Measurements from ENCODE around the gene ASPM. TPM values are rescaled to one million over a fixed set of nuclear protein-coding genes. Genes with fewer than 3 reads are reported as not detected.
A peak's percentile ranks its signal among the peaks of the same experiment; 100 is the strongest.

ASPM gene
- polyA plus RNA-seq = 2.1 to 10.0 TPM (median 5.3 TPM) in 3 replicates
- 1.7 TPM for polyA plus RNA-seq (2011; ENCODE audit: low read depth)
- 1.0 and 2.5 TPM in 2 replicates for polyA plus RNA-seq (2011; cell fraction: cytosol; rRNA removed)
- 5.9 and 8.8 TPM in 2 replicates for polyA plus RNA-seq (2011; cell fraction: nucleus; rRNA removed)
- 0.71 and 8.0 TPM in 2 replicates for polyA plus RNA-seq (2012; ENCODE audit: low replicate concordance)
- 1.7 to 17.5 TPM (median 2.2 TPM) in 3 replicates for polyA minus RNA-seq
- 2.1 TPM for polyA minus RNA-seq (2011; cell fraction: cytosol; rRNA and poly(A)+ RNA removed)
- polyA minus RNA-seq (2011; cell fraction: nucleus; rRNA and poly(A)+ RNA removed) = 6.9 and 15.7 TPM in 2 replicates

- Histone ChIP-seq H3K4me2 (ENCODE audit: control insufficient read depth, extremely low read depth, insufficient read depth, low read depth, low read length) (peak within 1 kb of the TSS; percentile 95), H4K20me1 (ENCODE audit: control insufficient read depth, extremely low read depth, insufficient read depth, low read length) (no peaks in the 10 kb centered on the region), H3K79me2 (ENCODE audit: control insufficient read depth, insufficient read depth, low read length) (peaks cover 37% of the 10 kb centered on the region), H3K9ac (ENCODE audit: control insufficient read depth, extremely low read depth, insufficient read depth, low read length) (peak within 1 kb of the TSS; percentile 86), H3K9me1 (ENCODE audit: control insufficient read depth, extremely low read depth, insufficient read depth, low read length) (no peaks in the 10 kb centered on the region), H2AFZ (ENCODE audit: control insufficient read depth, low read length) (peak within 1 kb of the TSS; percentile 97), H3K27me3 (ENCODE audit: control insufficient read depth, extremely low read depth, insufficient read depth, low read length) (no peaks in the 10 kb centered on the region), H3K36me3 (ENCODE audit: control insufficient read depth in 2 of 2, extremely low read depth in 1 of 2, insufficient read depth in 2 of 2, low read length in 2 of 2) (no peaks in the 10 kb centered on the region), H3K27ac (ENCODE audit: control insufficient read depth, insufficient read depth, low read length) (peak within 1 kb of the TSS; percentile 79), H3K9me3 (ENCODE audit: control insufficient read depth, low read depth, low read length) (no peaks in the 10 kb centered on the region), H3K4me1 (ENCODE audit: control insufficient read depth, extremely low read depth, insufficient read depth, low read length) (peaks cover 12% of the 10 kb centered on the region), H3K4me3 (ENCODE audit: control insufficient read depth in 2 of 3, extremely low read depth in 1 of 3, insufficient read depth in 2 of 3, low read depth in 1 of 3, low read length in 3 of 3) (peak within 1 kb of the TSS; percentile 83 to 94 (median 90))
- TF ChIP-seq CTCF (optimal IDR thresholded peaks at IDR 0.05 in 1 of 3, IDR thresholded peaks at IDR 0.05 in 1 of 3, conservative IDR thresholded peaks at IDR 0.05 in 1 of 3; ENCODE audit: extremely low read depth in 1 of 3, insufficient read depth in 2 of 3, low read length in 3 of 3) (no peak), EZH2 (IDR thresholded peaks at IDR 0.05; ENCODE audit: low read length) (no peak)
- dilution Hi-C loops (cut with MboI; ENCODE audit: extremely low pct_ligation_motif_present, low sequenced_read_pairs) = no loop called here
- peak; percentile 39 for FAIRE-seq
- DNase-seq (ENCODE audit: low read depth, low spot score) = peak; percentile 63
These were observed at the start of gene ASPM for GRCh38 chr1:197146101-197147095. ASPM (minus strand) TSS chr1:197146669; CDS start chr1:197146437, 232 bp downstream.

- Histone ChIP-seq H3K79me2 (ENCODE audit: control insufficient read depth, insufficient read depth, low read length) (peaks cover 42% of the 10 kb centered on the region), H2AFZ (ENCODE audit: control insufficient read depth, low read length) (no peak overlapping the region), H3K9me3 (ENCODE audit: control insufficient read depth, low read depth, low read length) (no peaks in the 10 kb centered on the region), H3K27ac (ENCODE audit: control insufficient read depth, insufficient read depth, low read length) (no peak overlapping the region), H4K20me1 (ENCODE audit: control insufficient read depth, extremely low read depth, insufficient read depth, low read length) (no peaks in the 10 kb centered on the region), H3K4me3 (ENCODE audit: control insufficient read depth in 2 of 3, extremely low read depth in 1 of 3, insufficient read depth in 2 of 3, low read depth in 1 of 3, low read length in 3 of 3) (no peak overlapping the region), H3K9ac (ENCODE audit: control insufficient read depth, extremely low read depth, insufficient read depth, low read length) (no peak overlapping the region), H3K4me1 (ENCODE audit: control insufficient read depth, extremely low read depth, insufficient read depth, low read length) (peaks cover 17% of the 10 kb centered on the region), H3K4me2 (ENCODE audit: control insufficient read depth, extremely low read depth, insufficient read depth, low read depth, low read length) (peak overlapping the region; percentile 16), H3K9me1 (ENCODE audit: control insufficient read depth, extremely low read depth, insufficient read depth, low read length) (no peaks in the 10 kb centered on the region), H3K27me3 (ENCODE audit: control insufficient read depth, extremely low read depth, insufficient read depth, low read length) (no peaks in the 10 kb centered on the region), H3K36me3 (ENCODE audit: control insufficient read depth in 2 of 2, extremely low read depth in 1 of 2, insufficient read depth in 2 of 2, low read length in 2 of 2) (peaks cover 0 to 3% of the 10 kb centered on the region in 2 experiments)
- dilution Hi-C loops (cut with MboI; ENCODE audit: extremely low pct_ligation_motif_present, low sequenced_read_pairs) = no loop called here
- FAIRE-seq = no peak
- no peak for DNase-seq (ENCODE audit: low read depth, low spot score)
- TF ChIP-seq EZH2 (IDR thresholded peaks at IDR 0.05; ENCODE audit: low read length) (no peak), CTCF (optimal IDR thresholded peaks at IDR 0.05 in 1 of 3, IDR thresholded peaks at IDR 0.05 in 1 of 3, conservative IDR thresholded peaks at IDR 0.05 in 1 of 3; ENCODE audit: extremely low read depth in 1 of 3, insufficient read depth in 2 of 3, low read length in 3 of 3) (no peak)
These were observed 48.6 kb upstream of the ASPM start for GRCh38 chr1:197195100-197195499.
